GM19395 (cell line): ENCODE results near the gene ATP2B1.

Experiments used
- ATAC-seq: cut with Tn5 transposase; IDR thresholded peaks from one replicate; pipeline ENCODE4 v1.9.1; 2021; ENCODE audit warnings: mild to moderate bottlenecking, moderate library complexity; ENCODE audit not compliant: unreplicated experiment

Gene ATP2B1

DNA sequence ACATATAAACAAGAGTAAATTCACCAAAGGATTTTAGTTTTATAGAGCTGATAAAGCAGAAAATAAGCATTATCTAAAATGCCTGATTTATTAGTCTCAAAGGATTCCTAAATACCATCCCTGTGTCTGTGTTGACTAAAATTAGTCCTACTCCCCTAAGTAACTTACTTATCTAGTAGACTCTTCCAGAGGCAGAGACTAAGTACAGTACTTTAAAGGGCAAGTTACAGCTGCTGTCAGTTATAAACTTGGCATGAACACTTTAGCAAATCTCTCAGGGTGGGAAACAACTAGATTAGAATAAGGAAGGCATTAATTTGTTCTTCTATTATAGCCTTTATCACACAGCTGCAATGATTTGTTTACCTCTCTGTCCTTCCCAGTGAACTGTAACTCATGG lies 46.0 kb downstream of the ATP2B1 start:
- ATAC-seq = no peak

- peak; percentile 48 for ATAC-seq
Measured at GRCh38 chr12:89661706-89662330, 46.8 kb downstream of the ATP2B1 start.

DNA sequence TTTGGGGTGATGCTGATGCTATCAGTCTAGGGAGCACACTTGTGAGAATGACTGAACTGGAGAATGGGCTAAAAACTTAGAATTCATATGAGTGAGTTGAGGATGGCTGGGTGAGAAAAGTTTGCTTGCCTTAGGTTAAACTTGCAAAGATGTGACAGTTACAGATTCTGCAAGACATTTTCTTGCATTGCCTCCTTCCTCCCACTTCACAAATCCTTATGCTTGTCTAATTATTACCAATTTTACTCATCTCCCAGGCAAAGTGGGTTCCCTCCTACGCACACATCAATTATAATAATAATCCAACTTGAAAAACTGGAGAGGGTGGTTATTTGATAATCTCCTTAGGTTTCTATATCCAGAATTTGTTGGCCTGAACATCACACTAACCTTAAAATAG lies 50.9 kb downstream of the ATP2B1 start:
- no peak for ATAC-seq

DNA sequence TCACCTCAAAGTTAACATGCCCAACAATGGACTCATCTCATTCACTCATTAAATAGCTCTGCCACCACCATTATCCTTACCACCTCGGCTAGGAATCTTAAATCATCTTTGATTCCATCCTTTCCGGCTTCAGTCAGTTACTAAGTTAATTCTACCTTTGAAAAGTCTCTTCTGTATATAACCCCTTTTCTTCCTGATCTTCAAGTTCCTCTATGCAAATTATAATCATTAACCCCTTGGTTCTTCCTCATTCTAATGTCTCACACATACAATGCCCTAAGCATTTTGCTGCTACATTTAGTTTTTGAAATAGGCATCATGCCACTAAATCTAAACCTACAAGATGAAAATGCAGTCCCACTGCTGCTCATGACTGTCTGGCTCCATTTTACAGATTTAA lies 51.6 kb downstream of the ATP2B1 start:
- ATAC-seq = no peak

- no peak for ATAC-seq
Measured at GRCh38 chr12:89655841-89656240, 52.8 kb downstream of the ATP2B1 start.

DNA sequence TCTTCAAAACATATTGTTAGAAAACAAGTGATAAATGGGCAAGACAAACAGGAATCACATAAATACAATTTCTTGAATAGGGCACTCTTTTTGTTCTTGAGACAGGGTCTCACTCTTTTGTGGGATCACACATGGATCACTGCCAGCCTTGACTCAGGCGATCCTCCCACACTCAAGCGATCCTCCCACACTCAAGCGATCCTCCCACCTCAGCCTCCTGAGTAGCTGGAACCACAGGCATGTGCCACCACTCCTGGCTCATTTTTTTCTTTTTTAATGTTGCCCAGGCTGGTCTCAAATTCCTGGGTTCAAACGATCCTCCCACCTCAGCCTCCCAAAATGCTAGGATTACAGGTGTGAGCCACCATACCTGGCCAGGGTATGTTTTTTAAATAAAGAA lies 57.4 kb downstream of the ATP2B1 start:
- ATAC-seq = no peak

GRCh38 chr12:89650239-89650638 lies 58.4 kb downstream of the ATP2B1 start:
- no peak for ATAC-seq

- ATAC-seq = no peak
Measured at GRCh38 chr12:89649820-89650219, 58.8 kb downstream of the ATP2B1 start.

DNA sequence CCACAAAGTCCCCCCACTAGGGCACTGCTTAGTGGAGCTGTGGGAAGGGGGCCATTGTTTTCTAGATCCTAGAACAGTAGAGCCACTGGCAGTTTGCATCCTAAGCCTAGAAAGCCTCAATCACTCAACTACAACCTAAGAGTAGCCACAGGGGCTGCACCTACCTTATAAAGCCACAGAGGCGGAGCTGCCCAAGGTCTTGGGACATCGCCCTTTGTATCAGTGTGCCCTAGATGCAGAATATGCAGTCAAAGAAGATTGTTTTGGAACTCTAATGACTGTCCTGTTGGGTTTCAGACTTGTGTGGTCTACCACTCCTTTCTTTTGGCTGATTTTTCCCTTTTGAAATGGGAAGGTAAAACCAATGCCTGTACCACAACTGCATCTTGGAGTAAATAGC lies 59.5 kb downstream of the ATP2B1 start:
- no peak for ATAC-seq

DNA sequence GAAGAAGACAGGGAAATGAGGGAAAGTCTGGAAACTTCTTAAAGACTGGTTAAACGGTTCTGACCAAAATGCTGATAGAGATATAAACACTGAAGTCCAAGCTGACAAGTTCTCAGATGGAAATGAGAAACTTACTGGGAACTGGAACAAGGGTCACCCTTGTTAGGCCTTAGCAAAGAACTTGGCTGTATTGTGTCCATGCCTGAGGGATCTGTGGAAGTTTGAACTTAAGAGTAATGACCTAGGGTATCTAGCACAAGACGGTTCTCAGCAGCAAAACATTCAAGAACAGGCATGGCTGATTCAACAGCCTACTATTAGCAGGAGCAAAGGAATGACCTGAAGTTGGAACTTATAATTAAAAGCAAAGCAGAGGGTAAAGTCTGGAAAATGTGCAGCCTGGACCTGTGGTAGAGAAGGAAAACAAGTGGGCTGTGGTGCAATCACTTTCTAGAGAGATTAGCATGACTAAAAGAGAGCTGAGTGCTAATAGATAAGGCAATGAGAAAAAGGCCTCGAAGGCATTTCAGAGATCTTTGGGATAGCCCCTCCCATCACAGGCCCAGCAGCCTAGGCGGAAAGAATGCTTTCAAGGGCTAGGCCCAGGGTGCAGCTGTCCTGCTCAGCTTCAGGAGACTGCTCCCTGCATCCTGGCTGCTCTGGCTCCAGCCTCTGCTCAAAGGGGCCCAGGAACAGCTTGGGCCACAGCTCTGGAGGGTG lies 60.3 kb downstream of the ATP2B1 start:
- ATAC-seq = no peak

DNA sequence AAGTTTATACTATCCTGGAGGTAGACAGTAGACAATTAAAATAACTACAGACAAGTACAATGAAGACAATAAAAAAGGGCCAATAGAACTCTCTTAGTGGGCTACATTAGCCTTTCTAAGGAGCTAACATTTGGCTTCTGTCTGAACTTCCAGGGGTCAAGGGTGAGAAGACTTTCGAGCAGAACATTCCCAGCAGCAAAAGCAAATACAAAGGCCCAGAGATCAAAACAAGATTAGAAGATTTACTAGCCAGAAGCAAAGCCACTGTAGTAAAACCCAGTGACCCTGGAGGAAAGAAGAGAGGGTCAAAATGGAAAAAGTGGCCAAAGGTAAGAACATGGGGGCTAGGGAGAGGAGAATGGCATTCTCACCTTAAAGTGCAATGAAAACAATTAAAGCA lies 63.2 kb downstream of the ATP2B1 start:
- ATAC-seq = no peak

DNA sequence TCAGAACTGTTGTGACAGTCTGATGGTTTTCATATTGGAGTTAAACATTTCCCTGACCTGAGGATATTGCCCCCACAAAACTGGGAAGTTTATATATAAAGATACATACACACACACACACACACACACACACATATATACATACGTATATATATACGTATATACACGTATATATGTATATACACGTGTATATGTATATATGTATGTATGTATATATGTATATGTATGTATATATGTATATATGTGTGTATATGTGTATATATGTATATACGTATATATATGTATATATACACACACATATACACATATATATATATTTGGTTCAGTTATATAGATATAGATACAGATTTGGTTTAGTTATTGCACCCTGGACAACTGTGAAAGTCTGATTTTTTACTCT lies 65.7 kb downstream of the ATP2B1 start:
- no peak for ATAC-seq

DNA sequence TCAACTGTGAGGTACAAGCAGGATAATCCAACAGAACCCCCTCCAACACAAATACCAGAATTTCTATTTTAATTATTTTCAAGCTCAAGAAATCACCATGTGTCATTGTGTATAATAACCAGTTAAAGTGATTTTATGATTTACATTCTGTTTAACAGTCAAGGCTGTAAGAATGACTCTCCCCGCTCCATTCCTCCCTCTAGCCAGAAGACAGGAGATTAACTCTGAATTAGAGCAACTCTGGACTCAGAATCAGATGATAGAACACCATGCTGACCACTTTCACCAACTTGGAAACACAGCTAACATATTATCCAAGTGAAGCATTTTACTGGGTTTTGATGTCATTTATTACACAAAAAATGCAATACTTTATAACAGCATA lies 71.9 kb downstream of the ATP2B1 start:
- ATAC-seq = no peak

GRCh38 chr12:89636052-89636775 lies 72.4 kb downstream of the ATP2B1 start:
- ATAC-seq = no peak

- ATAC-seq = no peak
Measured at GRCh38 chr12:89634508-89634907, 74.1 kb downstream of the ATP2B1 start.

- no peak for ATAC-seq
Measured at GRCh38 chr12:89632778-89633177, 75.9 kb downstream of the ATP2B1 start.

DNA sequence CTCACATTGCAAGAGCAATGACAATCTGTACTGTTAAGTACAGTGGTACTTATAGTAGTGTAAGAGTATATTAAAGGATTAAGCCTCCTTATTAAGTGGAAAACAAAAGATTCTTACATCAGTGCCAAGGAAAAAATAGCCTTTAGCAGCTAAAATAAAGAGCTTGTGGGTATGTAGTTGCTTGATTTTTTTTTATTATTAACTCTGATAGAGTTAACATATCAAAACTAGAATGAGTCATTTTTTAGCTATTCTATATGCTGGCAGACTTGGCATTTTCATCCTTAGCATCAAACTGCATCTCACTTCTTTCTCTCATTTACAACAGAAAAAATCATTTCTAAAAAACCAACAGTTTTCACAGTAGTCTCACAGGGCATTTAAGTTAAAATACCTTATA lies 86.5 kb downstream of the ATP2B1 start:
- no peak for ATAC-seq

DNA sequence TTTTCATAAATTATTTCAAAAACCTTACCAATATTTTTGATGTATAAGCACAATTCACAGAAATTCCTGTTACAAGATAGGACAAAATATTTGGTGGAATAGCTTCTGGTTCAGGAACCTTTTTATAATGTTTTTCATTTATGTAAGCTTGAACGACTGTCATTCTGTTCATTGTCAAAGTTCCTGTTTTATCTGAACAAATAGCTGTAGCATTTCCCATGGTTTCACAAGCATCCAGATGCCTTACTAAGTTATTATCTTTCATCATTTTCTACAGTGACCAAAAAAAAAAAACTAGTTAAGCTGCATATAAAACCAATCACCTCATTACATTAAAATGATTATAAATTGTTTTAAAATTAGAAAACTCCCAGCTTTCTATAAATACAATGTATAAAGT lies 87.1 kb downstream of the ATP2B1 start:
- ATAC-seq = no peak

DNA sequence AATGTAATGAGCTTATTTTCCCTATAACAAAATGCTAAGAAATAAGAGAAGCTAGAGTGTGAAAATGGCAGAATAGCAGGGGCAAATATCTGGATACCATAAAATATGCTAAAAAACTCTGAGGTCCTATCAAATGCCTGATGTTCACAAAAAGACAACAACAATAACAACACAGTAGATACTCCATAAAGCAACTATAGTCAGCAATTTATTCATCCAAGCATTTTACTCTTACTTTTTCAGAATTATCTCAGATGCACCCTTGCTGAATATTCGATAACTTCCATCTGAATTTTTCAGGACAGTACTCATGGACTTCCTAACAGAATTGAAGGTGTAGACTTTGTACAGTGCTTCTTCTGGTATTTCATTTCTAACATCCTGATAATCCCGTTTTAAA lies 88.9 kb downstream of the ATP2B1 start:
- no peak for ATAC-seq

GRCh38 chr12:89618113-89618862 lies 90.3 kb downstream of the ATP2B1 start:
- no peak for ATAC-seq

DNA sequence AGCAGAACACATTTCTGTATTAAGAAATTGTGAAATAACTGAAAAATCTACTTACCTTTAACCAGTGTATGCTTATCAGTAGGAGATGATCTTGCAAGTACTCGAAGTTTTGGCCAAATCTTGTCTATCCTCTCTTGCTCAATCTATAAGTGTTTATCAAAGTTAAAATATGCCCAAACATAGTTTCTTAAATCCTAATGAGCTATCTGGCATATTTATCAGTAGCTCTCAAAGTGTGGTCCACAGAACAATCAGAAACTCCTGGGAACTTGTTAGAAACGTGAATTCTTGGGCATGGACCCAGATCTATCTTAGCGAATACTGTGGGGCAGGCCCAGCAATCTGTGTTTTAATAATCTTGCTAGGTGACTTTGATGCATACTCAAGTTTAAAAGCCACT lies 98.3 kb downstream of the ATP2B1 start:
- ATAC-seq = no peak

- ATAC-seq = no peak
Measured at GRCh38 chr12:89603678-89604077, 105.0 kb downstream of the ATP2B1 start.
